OCI-M2 (cell line): ENCODE measurements around the gene RABL6.
"Not testable (repeated sequence)": the region's sequence is repeated elsewhere in the genome, so short reads cannot be mapped to it uniquely, and the experiment has no call there.

Experiments used
- DNase-seq: peaks from one replicate; lab custom pipeline; 2025; ENCODE audit not compliant: unreplicated experiment; lab: John Stamatoyannopoulos, UW

RABL6 gene

GRCh38 chr9:136774416-136775045, 33.2 kb upstream of the RABL6 start:
- no peak for DNase-seq

GRCh38 chr9:136775191-136775590, 32.6 kb upstream of the RABL6 start:
- DNase-seq: no peak

DNA sequence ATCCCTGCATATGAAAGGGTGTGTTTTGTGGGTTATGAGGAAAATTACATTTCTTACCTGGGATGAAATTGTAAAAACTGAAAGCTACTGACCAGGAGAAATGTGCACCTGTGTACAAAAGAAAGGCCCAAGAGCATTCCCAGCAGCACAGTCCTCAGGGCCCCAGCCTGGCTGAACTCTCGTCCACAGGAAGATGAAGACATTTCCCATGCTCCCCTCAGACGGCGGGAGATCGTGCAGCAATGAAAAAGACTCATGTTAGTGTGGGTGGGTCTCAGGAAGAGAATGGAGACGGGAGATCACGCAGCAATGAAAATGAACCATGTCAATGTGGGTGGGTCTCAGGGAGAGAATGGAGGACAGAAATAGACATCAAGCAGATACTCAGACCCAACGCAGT, 30.8 kb upstream of the RABL6 start:
- no peak for DNase-seq

GRCh38 chr9:136777359-136777758, 30.4 kb upstream of the RABL6 start:
- no peak for DNase-seq

DNA sequence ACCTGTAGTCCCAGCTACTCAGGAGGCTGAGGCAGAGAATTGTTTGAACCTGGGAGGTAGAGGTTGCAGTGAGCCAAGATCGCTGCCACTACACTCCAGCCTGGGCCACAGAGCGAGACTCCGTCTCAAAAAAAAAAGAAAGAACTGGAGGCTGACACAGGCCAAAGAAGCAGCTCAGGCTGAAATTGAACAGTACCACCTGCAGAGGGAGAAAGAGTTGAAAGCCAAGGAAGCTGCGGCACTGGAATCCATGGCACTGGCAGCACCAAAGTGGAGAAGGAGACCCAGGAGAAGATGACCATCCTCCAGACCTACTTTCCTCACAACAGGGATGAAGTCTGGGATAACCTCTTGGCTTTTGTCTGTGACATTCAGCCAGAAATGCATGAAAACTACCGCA, 27.9 kb upstream of the RABL6 start:
- DNase-seq: no peak

DNA sequence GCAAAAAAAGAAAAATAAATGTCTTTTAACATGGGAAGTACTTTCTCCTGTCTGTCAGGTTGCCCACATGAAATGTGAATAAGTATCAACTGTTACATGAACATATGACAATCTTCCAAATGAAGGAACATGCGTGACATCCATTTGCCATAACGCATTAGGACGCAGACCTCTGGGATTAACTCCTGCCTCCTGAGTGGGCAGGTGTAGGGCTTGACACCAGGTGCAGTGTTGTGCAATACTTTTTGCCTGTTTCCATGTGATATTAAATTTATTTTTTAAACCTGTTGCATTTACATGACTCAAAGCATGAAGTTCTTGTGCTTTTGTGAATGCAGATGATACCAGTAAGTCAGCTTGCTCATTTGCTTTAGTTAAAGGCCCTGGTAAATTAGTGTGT, 25.3 kb upstream of the RABL6 start:
- no peak for DNase-seq

- DNase-seq: no peak
These were observed 23.3 kb upstream of the RABL6 start for GRCh38 chr9:136784249-136784996.

GRCh38 chr9:136784997-136785361, 22.8 kb upstream of the RABL6 start:
- DNase-seq: peak; percentile 34

- not testable (repeated sequence) for DNase-seq
These were observed 22.0 kb upstream of the RABL6 start for GRCh38 chr9:136785565-136786355.

- no peak for DNase-seq
These were observed 21.3 kb upstream of the RABL6 start for GRCh38 chr9:136786451-136786850.

DNA sequence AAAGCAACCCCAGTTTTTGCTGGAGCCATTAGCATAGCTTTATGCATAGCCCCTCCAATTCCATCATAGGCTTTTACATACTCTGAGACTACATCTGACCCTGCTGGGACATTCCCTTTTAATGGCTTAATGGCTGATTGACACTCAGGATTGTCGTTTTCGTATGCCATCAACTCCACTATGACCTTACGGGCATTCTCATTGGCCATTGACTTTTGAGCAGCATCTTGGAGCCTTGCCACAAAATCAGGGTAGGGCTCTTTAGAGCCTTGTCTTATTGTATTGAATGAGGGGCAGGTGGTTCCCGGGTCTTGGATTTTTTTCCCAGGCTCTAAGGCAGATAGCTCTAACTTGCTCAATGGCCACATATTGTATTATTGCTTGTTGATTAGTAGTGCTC, 20.8 kb upstream of the RABL6 start:
- not testable (repeated sequence) for DNase-seq

DNA sequence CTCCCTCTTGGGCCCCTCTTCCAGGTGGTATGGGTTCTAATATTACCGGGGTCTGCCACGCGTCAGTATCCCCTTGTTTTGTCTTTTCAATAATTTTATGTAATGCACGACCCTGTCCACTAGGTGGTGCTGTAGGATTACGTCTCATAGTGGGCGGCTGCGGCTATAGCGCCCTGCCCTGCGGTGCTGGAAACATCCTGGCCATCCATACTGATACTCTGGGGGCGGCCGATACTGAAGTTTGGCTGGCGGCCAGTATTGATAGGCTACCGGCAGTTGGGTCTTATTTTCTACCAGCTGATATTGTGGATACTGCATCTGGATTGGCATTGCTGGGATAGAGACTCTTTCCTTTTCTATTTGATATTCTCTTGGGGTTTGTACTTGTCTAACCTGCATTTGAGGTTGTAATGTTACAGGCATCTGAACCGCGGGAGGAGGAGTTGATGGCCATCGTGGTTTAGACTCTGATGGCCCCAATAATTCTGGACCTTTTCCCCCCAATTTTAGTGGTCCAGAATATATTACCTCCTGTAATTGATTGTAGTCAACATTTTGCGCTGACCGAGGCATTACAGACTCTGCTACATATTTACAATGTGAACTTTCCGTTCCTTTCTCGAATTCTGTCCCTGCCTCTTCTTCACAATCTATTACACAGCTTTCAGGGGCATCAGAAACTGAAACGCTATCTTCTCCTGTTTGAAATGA, 19.9 kb upstream of the RABL6 start:
- peak; percentile 29 for DNase-seq

DNA sequence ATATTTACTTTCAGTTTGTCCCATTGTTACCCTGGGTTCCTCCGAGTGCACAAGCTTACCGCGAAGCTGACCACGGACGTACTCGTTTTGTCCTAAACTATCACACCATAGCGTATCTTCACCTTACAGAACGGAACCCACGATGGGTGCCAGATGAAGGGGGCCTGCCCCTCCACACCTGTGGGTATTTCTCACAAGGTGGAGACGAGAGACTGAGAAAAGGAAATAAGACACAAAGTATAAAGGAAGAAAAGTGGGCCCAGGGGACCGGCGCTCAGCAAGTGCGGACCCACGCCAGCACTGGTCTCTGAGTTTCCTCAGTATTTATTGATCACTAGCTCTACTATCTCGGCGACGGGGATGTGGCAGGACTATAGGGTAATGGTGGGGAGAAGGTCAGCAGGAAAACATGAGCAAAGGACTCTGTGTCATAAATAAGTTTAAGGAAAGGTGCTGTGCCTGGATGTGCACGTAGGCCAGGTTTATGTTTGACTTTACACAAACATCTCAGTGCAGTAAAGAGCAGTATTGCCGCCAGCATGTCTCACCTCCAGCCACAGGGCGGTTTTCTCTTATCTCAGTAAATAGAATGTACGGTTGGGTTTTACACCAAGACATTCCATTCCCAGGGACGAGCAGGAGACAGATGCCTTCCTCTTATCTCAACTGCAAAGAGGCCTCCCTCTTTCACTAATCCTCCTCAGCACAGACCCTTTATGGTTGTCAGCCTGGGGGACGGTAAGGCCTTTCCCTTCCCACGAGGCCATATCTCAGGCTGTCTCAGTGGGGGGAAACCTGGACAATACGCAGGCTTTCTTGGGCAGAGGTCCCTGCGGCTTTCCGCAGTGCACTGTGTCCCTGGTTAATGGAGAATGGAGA, 18.9 kb upstream of the RABL6 start:
- not testable (repeated sequence) for DNase-seq

DNA sequence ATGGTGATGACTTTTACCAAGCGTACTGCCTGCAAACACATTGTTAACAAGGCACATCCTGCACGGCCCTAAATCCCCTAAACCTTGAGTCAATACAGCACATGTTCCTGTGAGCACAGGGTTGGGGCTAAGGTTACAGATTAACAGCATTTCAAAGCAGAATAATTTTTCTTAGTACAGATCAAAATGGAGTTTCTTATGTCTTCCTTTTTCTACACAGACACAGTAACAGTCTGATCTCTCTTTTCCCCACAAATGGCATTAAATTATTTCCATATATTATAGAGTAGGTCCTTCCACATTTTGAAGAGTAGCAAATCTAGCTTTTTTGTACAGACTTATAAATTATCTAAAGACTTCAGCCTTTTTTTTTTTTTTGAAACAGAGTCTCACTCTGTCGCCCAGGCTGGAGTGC, 18.2 kb upstream of the RABL6 start:
- no peak for DNase-seq

- peak; percentile 90 for DNase-seq
These were observed 16.9 kb upstream of the RABL6 start, which contains the start of gene TMEM141 for GRCh38 chr9:136790640-136791515. TMEM141 (plus strand) TSS chr9:136791344; CDS start chr9:136791371, 27 bp downstream.

DNA sequence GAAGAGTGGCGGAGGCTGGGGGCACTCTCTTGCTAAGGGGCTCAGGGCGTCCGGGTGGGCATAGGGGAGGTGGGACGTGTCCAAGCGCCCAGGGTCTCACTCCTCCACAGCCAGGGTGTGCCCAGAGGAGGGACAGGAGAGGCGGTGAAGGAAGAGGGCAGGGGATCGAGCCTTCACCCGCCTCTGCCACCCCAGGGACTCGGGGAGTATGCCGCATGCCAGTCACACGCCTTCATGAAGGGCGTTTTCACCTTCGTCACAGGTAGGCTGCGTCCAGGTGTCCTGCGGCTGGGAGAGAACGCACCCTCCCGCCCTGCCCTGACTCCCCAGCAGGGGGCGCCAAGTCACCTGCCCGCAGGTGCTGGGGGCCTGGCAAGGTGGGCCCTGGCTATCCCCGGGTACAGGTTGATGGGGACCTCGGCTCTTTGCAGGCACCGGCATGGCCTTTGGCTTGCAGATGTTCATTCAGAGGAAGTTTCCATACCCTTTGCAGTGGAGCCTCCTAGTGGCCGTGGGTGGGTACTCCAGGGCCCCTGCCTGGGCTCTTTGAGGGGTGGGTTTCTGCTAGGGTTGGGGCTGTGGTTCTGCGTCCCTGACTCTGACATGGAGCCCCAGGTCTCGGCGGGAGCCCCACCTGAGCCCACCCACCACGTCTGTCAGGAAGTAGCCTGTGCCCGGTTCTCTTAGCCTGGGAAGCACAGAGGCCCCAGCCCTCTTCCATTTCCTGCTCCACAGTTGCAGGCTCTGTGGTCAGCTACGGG, 16.1 kb upstream of the RABL6 start:
- peak; percentile 21 for DNase-seq

- no peak for DNase-seq
These were observed 15.2 kb upstream of the RABL6 start for GRCh38 chr9:136792321-136793085.
